ENCODE data around the gene KAZN.

DNA sequence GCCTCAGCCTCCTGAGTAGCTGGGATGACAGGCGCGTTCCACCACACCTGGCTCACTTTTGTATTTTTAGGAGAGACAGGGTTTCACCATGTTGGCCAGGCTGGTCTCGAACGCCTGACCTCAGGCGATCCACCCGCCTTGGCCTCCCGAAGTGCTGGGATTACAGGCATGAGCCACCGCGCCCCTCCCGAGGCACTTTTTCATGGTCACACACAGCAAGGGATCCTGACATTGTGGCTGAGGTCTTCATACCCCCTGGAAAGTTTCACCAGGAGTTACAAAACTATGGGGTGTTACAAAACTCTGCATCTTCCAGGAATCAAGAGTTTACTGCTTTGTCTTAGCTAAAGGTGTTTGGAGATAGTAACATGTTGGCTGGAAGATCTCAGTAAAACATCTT, 320.8 kb downstream of the KAZN start:
- TF ChIP-seq ZFP30 (CRISPR knock-in tag; IDR thresholded peaks at IDR 0.05) = no peak
- TF ChIP-seq, protein P1, sequence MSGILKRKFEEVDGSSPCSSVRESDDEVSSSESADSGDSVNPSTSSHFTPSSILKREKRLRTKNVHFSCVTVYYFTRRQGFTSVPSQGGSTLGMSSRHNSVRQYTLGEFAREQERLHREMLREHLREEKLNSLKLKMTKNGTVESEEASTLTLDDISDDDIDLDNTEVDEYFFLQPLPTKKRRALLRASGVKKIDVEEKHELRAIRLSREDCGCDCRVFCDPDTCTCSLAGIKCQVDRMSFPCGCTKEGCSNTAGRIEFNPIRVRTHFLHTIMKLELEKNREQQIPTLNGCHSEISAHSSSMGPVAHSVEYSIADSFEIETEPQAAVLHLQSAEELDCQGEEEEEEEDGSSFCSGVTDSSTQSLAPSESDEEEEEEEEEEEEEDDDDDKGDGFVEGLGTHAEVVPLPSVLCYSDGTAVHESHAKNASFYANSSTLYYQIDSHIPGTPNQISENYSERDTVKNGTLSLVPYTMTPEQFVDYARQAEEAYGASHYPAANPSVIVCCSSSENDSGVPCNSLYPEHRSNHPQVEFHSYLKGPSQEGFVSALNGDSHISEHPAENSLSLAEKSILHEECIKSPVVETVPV (CRISPR knock-in tag; IDR thresholded peaks at IDR 0.05) = no peak
- no peak for TF ChIP-seq ZC3H10 (CRISPR knock-in tag; IDR thresholded peaks at IDR 0.05)
- no peak for TF ChIP-seq GLIS3 (CRISPR knock-in tag; IDR thresholded peaks at IDR 0.05)
- TF ChIP-seq ZNF8 (CRISPR knock-in tag; IDR thresholded peaks at IDR 0.05) = no peak
- no peak for TF ChIP-seq TCF4 (CRISPR knock-in tag; IDR thresholded peaks at IDR 0.05; ENCODE audit: borderline replicate concordance)
- TF ChIP-seq, protein P2, sequence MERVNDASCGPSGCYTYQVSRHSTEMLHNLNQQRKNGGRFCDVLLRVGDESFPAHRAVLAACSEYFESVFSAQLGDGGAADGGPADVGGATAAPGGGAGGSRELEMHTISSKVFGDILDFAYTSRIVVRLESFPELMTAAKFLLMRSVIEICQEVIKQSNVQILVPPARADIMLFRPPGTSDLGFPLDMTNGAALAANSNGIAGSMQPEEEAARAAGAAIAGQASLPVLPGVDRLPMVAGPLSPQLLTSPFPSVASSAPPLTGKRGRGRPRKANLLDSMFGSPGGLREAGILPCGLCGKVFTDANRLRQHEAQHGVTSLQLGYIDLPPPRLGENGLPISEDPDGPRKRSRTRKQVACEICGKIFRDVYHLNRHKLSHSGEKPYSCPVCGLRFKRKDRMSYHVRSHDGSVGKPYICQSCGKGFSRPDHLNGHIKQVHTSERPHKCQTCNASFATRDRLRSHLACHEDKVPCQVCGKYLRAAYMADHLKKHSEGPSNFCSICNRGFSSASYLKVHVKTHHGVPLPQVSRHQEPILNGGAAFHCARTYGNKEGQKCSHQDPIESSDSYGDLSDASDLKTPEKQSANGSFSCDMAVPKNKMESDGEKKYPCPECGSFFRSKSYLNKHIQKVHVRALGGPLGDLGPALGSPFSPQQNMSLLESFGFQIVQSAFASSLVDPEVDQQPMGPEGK (CRISPR knock-in tag; IDR thresholded peaks at IDR 0.05; ENCODE audit: borderline replicate concordance) = no peak
- TF ChIP-seq, protein P3, sequence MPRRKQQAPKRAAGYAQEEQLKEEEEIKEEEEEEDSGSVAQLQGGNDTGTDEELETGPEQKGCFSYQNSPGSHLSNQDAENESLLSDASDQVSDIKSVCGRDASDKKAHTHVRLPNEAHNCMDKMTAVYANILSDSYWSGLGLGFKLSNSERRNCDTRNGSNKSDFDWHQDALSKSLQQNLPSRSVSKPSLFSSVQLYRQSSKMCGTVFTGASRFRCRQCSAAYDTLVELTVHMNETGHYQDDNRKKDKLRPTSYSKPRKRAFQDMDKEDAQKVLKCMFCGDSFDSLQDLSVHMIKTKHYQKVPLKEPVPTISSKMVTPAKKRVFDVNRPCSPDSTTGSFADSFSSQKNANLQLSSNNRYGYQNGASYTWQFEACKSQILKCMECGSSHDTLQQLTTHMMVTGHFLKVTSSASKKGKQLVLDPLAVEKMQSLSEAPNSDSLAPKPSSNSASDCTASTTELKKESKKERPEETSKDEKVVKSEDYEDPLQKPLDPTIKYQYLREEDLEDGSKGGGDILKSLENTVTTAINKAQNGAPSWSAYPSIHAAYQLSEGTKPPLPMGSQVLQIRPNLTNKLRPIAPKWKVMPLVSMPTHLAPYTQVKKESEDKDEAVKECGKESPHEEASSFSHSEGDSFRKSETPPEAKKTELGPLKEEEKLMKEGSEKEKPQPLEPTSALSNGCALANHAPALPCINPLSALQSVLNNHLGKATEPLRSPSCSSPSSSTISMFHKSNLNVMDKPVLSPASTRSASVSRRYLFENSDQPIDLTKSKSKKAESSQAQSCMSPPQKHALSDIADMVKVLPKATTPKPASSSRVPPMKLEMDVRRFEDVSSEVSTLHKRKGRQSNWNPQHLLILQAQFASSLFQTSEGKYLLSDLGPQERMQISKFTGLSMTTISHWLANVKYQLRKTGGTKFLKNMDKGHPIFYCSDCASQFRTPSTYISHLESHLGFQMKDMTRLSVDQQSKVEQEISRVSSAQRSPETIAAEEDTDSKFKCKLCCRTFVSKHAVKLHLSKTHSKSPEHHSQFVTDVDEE (CRISPR knock-in tag; IDR thresholded peaks at IDR 0.05) = no peak
- TF ChIP-seq ESRRG (CRISPR knock-in tag; IDR thresholded peaks at IDR 0.05) = no peak
- no peak for TF ChIP-seq TOX (CRISPR knock-in tag; IDR thresholded peaks at IDR 0.05; ENCODE audit: borderline replicate concordance)
- TF ChIP-seq OSR1 (CRISPR knock-in tag; IDR thresholded peaks at IDR 0.05) = no peak
